Measurements from ENCODE around the gene AP1G2.

- TF ChIP-seq, protein P1, sequence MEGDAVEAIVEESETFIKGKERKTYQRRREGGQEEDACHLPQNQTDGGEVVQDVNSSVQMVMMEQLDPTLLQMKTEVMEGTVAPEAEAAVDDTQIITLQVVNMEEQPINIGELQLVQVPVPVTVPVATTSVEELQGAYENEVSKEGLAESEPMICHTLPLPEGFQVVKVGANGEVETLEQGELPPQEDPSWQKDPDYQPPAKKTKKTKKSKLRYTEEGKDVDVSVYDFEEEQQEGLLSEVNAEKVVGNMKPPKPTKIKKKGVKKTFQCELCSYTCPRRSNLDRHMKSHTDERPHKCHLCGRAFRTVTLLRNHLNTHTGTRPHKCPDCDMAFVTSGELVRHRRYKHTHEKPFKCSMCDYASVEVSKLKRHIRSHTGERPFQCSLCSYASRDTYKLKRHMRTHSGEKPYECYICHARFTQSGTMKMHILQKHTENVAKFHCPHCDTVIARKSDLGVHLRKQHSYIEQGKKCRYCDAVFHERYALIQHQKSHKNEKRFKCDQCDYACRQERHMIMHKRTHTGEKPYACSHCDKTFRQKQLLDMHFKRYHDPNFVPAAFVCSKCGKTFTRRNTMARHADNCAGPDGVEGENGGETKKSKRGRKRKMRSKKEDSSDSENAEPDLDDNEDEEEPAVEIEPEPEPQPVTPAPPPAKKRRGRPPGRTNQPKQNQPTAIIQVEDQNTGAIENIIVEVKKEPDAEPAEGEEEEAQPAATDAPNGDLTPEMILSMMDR (conservative IDR thresholded peaks at IDR 0.05; ENCODE audit: low read depth, low read length), result no peak
- no peak for TF ChIP-seq EZH2 (IDR thresholded peaks at IDR 0.05; ENCODE audit: borderline replicate concordance, low read depth, low read length, poor library complexity, severe bottlenecking)
Measured at GRCh38 chr14:23578560-23579310, 11.1 kb upstream of the AP1G2 start, which contains the start of gene JPH4.

Measured in A673 (cell line).